ENCODE results near the gene PGM2L1.
"Not testable (repeated sequence)": the region's sequence is repeated elsewhere in the genome, so short reads cannot be mapped to it uniquely, and the experiment has no call there.

Gene PGM2L1

DNA sequence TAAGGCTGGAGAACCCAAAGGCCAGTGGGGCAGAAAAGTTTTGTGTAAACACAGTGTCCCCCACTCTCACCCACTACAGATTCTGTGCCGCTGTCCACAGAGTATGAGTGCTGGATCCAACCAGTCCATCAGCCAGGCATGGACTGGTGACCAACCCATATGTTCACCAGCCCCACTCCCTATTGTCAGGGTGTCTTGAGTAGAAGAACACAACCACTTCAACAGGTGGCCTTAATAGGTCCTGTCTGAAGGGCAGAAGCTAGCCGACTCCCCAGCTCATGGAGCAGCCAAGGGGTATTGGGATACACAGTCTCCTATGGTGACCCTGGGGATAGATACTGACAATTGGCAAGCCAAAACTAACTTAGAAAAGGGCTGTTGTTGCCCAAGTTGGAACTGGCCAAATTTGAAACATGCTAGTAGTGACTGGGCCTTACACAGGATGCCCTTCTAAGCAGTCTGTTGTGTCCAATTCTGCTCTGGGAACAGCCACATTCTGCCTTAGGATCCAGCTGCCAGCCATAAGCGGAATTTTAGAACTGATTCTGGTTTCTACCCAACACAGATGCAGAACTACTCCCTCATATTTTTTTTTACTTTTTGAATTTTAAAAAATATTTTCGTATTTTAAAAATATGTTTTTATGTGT is 19.8 kb upstream of the PGM2L1 start:
- Histone ChIP-seq H3K27ac (ENCODE audit: low read depth, low read length) (no peak overlapping the region), H3K9me2 (replicated peaks; ENCODE audit: insufficient read depth, low read length) (no peaks in the 10 kb centered on the region), H4K20me1 (ENCODE audit: low read depth, low read length) (no peaks in the 10 kb centered on the region), H3K9me3 (ENCODE audit: insufficient read depth, low read length) (no peaks in the 10 kb centered on the region), H3K27me3 (ENCODE audit: low read length) (no peaks in the 10 kb centered on the region), H2AFZ (ENCODE audit: low read depth, low read length, severe bottlenecking) (no peak overlapping the region), H3K4me3 (ENCODE audit: insufficient read depth, low read length, poor library complexity, severe bottlenecking) (no peak overlapping the region), H3K36me3 (ENCODE audit: low read length) (no peaks in the 10 kb centered on the region), H3K4me2 (ENCODE audit: low read depth, low read length, poor library complexity, severe bottlenecking) (no peak overlapping the region), H3F3A (ENCODE audit: insufficient read depth) (no peaks in the 10 kb centered on the region), H3K9ac (ENCODE audit: low read length) (no peak overlapping the region), H3K79me2 (ENCODE audit: insufficient read depth, low read length) (no peaks in the 10 kb centered on the region)
- TF ChIP-seq, protein P1, sequence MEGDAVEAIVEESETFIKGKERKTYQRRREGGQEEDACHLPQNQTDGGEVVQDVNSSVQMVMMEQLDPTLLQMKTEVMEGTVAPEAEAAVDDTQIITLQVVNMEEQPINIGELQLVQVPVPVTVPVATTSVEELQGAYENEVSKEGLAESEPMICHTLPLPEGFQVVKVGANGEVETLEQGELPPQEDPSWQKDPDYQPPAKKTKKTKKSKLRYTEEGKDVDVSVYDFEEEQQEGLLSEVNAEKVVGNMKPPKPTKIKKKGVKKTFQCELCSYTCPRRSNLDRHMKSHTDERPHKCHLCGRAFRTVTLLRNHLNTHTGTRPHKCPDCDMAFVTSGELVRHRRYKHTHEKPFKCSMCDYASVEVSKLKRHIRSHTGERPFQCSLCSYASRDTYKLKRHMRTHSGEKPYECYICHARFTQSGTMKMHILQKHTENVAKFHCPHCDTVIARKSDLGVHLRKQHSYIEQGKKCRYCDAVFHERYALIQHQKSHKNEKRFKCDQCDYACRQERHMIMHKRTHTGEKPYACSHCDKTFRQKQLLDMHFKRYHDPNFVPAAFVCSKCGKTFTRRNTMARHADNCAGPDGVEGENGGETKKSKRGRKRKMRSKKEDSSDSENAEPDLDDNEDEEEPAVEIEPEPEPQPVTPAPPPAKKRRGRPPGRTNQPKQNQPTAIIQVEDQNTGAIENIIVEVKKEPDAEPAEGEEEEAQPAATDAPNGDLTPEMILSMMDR (IDR thresholded peaks at IDR 0.05; ENCODE audit: insufficient read depth, low read length, poor library complexity, severe bottlenecking) = no peak
- TF ChIP-seq EZH2phosphoT487 (conservative IDR thresholded peaks at IDR 0.05; ENCODE audit: low read length) = no peak

- Histone ChIP-seq H3K79me2 (ENCODE audit: insufficient read depth, low read length) (no peaks in the 10 kb centered on the region), H4K20me1 (ENCODE audit: low read depth, low read length) (no peaks in the 10 kb centered on the region), H3K27me3 (ENCODE audit: low read length) (no peaks in the 10 kb centered on the region), H3K27ac (ENCODE audit: low read depth, low read length) (no peak overlapping the region), H3K36me3 (ENCODE audit: low read length) (no peaks in the 10 kb centered on the region), H3K4me2 (ENCODE audit: low read depth, low read length, poor library complexity, severe bottlenecking) (no peak overlapping the region), H3K9me2 (replicated peaks; ENCODE audit: insufficient read depth, low read length) (no peaks in the 10 kb centered on the region), H2AFZ (ENCODE audit: low read depth, low read length, severe bottlenecking) (no peak overlapping the region), H3K4me3 (ENCODE audit: insufficient read depth, low read length, poor library complexity, severe bottlenecking) (no peak overlapping the region), H3K9ac (ENCODE audit: low read length) (no peak overlapping the region), H3K9me3 (ENCODE audit: insufficient read depth, low read length) (no peaks in the 10 kb centered on the region), H3F3A (ENCODE audit: insufficient read depth) (no peaks in the 10 kb centered on the region)
- TF ChIP-seq, protein P1 (IDR thresholded peaks at IDR 0.05; ENCODE audit: insufficient read depth, low read length, poor library complexity, severe bottlenecking) = no peak
- TF ChIP-seq EZH2phosphoT487 (conservative IDR thresholded peaks at IDR 0.05; ENCODE audit: low read length) = no peak
Observed at GRCh38 chr11:74417379-74417804, 19.2 kb upstream of the PGM2L1 start.

- H3K9ac ChIP-seq (ENCODE audit: low read length); H3K27ac ChIP-seq (ENCODE audit: low read depth, low read length); H3F3A ChIP-seq (ENCODE audit: insufficient read depth); H3K36me3 ChIP-seq (ENCODE audit: low read length); H3K4me2 ChIP-seq (ENCODE audit: low read depth, low read length, poor library complexity, severe bottlenecking); H2AFZ ChIP-seq (ENCODE audit: low read depth, low read length, severe bottlenecking); H3K4me3 ChIP-seq (ENCODE audit: insufficient read depth, low read length, poor library complexity, severe bottlenecking); H4K20me1 ChIP-seq (ENCODE audit: low read depth, low read length); H3K9me2 ChIP-seq (replicated peaks; ENCODE audit: insufficient read depth, low read length); H3K9me3 ChIP-seq (ENCODE audit: insufficient read depth, low read length); H3K79me2 ChIP-seq (ENCODE audit: insufficient read depth, low read length); H3K27me3 ChIP-seq (ENCODE audit: low read length): not testable (repeated sequence)
Observed at GRCh38 chr11:74416974-74417373, 18.7 kb upstream of the PGM2L1 start.

DNA sequence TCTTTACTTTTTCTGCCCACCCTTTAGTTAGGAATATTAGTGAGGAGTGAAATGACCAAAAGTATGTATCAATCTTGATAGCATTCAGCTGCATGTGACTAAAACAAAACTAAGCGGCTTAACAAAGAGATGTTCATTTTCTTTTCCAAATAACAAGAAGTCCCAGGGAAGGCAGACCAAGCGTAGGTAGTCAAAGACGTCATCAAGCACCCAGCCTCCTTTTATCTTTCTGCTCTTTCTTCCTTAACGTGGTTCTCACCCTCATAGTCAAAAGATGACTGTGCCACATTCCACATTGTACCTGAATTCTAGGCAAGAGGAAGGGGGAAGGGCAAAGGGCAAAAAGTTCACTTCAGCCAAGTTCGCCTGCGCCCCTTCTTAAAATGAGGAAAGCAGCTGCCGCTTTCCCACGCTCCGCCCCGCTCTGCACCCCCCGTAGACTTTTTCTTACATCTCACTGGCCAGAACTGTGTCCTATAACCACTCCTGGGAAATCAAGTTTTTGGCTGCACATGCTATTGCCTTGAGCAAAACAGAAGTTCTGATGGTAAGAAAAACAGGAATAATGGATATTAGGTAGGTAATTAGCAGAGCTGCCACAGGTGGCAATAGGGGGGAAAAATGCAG is 14.6 kb upstream of the PGM2L1 start:
- Histone ChIP-seq H3K4me3 (ENCODE audit: insufficient read depth, low read length, poor library complexity, severe bottlenecking) (no peak overlapping the region), H3K9me3 (ENCODE audit: insufficient read depth, low read length) (no peaks in the 10 kb centered on the region), H3K36me3 (ENCODE audit: low read length) (no peaks in the 10 kb centered on the region), H3K9me2 (replicated peaks; ENCODE audit: insufficient read depth, low read length) (no peaks in the 10 kb centered on the region), H3K9ac (ENCODE audit: low read length) (no peak overlapping the region), H3K27ac (ENCODE audit: low read depth, low read length) (no peak overlapping the region), H3K27me3 (ENCODE audit: low read length) (no peaks in the 10 kb centered on the region), H3K4me2 (ENCODE audit: low read depth, low read length, poor library complexity, severe bottlenecking) (no peak overlapping the region), H3K79me2 (ENCODE audit: insufficient read depth, low read length) (no peaks in the 10 kb centered on the region), H3F3A (ENCODE audit: insufficient read depth) (no peaks in the 10 kb centered on the region), H4K20me1 (ENCODE audit: low read depth, low read length) (no peaks in the 10 kb centered on the region), H2AFZ (ENCODE audit: low read depth, low read length, severe bottlenecking) (no peak overlapping the region)
- TF ChIP-seq EZH2phosphoT487 (conservative IDR thresholded peaks at IDR 0.05; ENCODE audit: low read length) = no peak
- TF ChIP-seq, protein P1 (IDR thresholded peaks at IDR 0.05; ENCODE audit: insufficient read depth, low read length, poor library complexity, severe bottlenecking) = no peak
